B cell (primary cell): ENCODE data around the gene LIMS2. TPM values are rescaled to one million over a fixed set of nuclear protein-coding genes. Genes with fewer than 3 reads are reported as not detected.

Experiments used
- ATAC-seq: fragments of 200-7000 bp; cut with Tn5 transposase; one replicate; pipeline ENCODE4 v1.10.0; 2021; ENCODE audit warnings: low read depth, mild to moderate bottlenecking, moderate number of reproducible peaks, moderate library complexity
- CTCF ChIA-PET: fragments of 350-600 bp; sonication (Branson Sonifier 250); formaldehyde crosslinking; loops from one replicate; lab custom pipeline; 2021; ENCODE audit warnings: antibody characterized with exemption, inconsistent platforms; lab: Charles Lee
- POLR2A ChIA-PET: fragments of 350-600 bp; sonication (Branson Sonifier 250); formaldehyde crosslinking; loops from one replicate; lab custom pipeline; 2021; ENCODE audit warnings: antibody characterized with exemption; lab: Charles Lee
- DNase-seq: peaks from one replicate; pipeline ENCODE4 v3.0.0; 2013
- H2AFZ ChIP-seq: 2 replicates; pipeline ENCODE4 v1.6.1; 2012; ENCODE audit warnings: mild to moderate bottlenecking, low read depth, low read length; ENCODE audit not compliant: insufficient read depth, poor library complexity, severe bottlenecking
- H3K27ac ChIP-seq, 2 donors: 1 replicate in 1 of 2; 2 replicates in 1 of 2; pipeline ENCODE4 v1.5.1; 2012 to 2013; ENCODE audit warnings: low read length in 2 of 2, mild to moderate bottlenecking in 2 of 2, moderate library complexity in 1 of 2
- H3K27me3 ChIP-seq, 4 experiments: fragments of 200-600 bp in 1 of 4; sonication (generic) in 1 of 4; replicated peaks in 1 of 4; 1 replicate in 2 of 4; 2 replicates in 2 of 4; pipeline versions ENCODE4 v1.6.1 to v1.7.0; 2013 to 2016; ENCODE audit warnings: low read length in 3 of 4, mild to moderate bottlenecking in 2 of 4, mixed read lengths in 1 of 4, moderate library complexity in 1 of 4; ENCODE audit not compliant: insufficient read depth in 4 of 4, control insufficient read depth in 3 of 4; ENCODE audit errors: control extremely low read depth in 1 of 4
- H3K36me3 ChIP-seq, 2 experiments: replicated peaks in 1 of 2; 1 replicate in 1 of 2; 2 replicates in 1 of 2; pipeline versions ENCODE4 v1.6.1 to v1.7.1; 2013; ENCODE audit warnings: low read length in 1 of 2; ENCODE audit not compliant: insufficient read depth in 2 of 2, control insufficient read depth in 1 of 2; ENCODE audit errors: control extremely low read depth in 1 of 2, extremely low read depth in 1 of 2
- H3K4me1 ChIP-seq, 2 donors: fragments of 200-600 bp in 1 of 2; sonication (generic) in 1 of 2; 1 replicate in 1 of 2; 2 replicates in 1 of 2; pipeline versions ENCODE4 v1.5.1 to v1.6.1; 2013 to 2017; ENCODE audit warnings: low read length in 2 of 2; ENCODE audit not compliant: control insufficient read depth in 2 of 2, insufficient read depth in 2 of 2
- H3K4me2 ChIP-seq: replicated peaks from 2 replicates; pipeline ENCODE3; 2012; ENCODE audit warnings: mild to moderate bottlenecking, low read depth, low read length; ENCODE audit not compliant: poor library complexity, severe bottlenecking
- H3K4me3 ChIP-seq, 5 experiments: fragments of 200-600 bp in 1 of 5; sonication (generic) in 1 of 5; 1 replicate in 3 of 5; 2 replicates in 2 of 5; pipeline versions ENCODE4 v1.5.1 to v1.7.0; 2011 to 2016; ENCODE audit warnings: low read length in 4 of 5, mild to moderate bottlenecking in 4 of 5, low read depth in 2 of 5, control low read depth in 1 of 5, moderate library complexity in 1 of 5; ENCODE audit not compliant: insufficient read depth in 1 of 5; ENCODE audit errors: control extremely low read depth in 1 of 5, extremely low read depth in 1 of 5
- H3K79me2 ChIP-seq: fragments of 200-600 bp; sonication (generic); one replicate; pipeline ENCODE4 v1.6.0; 2016; ENCODE audit warnings: low read length; ENCODE audit not compliant: control insufficient read depth, insufficient read depth
- H3K9ac ChIP-seq: fragments of 200-600 bp; sonication (generic); 2 replicates; pipeline ENCODE4 v1.6.1; 2017; ENCODE audit warnings: mild to moderate bottlenecking, low read length, moderate library complexity
- H3K9me3 ChIP-seq, 3 donors: one replicate each; pipeline versions ENCODE4 v1.6.1 to v1.7.1; 2013; ENCODE audit warnings: low read length in 2 of 3; ENCODE audit not compliant: control insufficient read depth in 2 of 3, insufficient read depth in 1 of 3; ENCODE audit errors: control extremely low read depth in 1 of 3
- H4K20me1 ChIP-seq: 2 replicates; pipeline ENCODE4 v1.6.0; 2012; ENCODE audit warnings: mild to moderate bottlenecking, low read length; ENCODE audit not compliant: insufficient read depth, control insufficient read depth, poor library complexity, severe bottlenecking
- H3K27ac Mint-ChIP-seq: one replicate; pipeline ENCODE4 v1.8.0; 2021; ENCODE audit warnings: mixed read lengths
- H3K27me3 Mint-ChIP-seq: one replicate; pipeline ENCODE4 v1.8.0; 2021; ENCODE audit warnings: mixed read lengths
- H3K4me1 Mint-ChIP-seq: one replicate; pipeline ENCODE4 v1.8.0; 2021; ENCODE audit warnings: mixed read lengths
- H3K4me3 Mint-ChIP-seq: one replicate; pipeline ENCODE4 v1.8.0; 2021; ENCODE audit warnings: mixed read lengths
- H3K9me3 Mint-ChIP-seq: one replicate; pipeline ENCODE4 v1.8.0; 2022; ENCODE audit warnings: mixed read lengths; ENCODE audit not compliant: insufficient read depth
- EZH2 ChIP-seq: IDR thresholded peaks from 2 replicates; pipeline ENCODE4 v1.6.1; 2012; ENCODE audit warnings: borderline replicate concordance, low read depth, mild to moderate bottlenecking, moderate library complexity, low read length; ENCODE audit not compliant: insufficient read depth, poor library complexity, severe bottlenecking
- WGBS: methylation state at CpG from one replicate; pipeline ENCODE4 v1.1.5; 2013; ENCODE audit warnings: missing lambda C conversion rate; ENCODE audit not compliant: insufficient coverage; 5-methylcytosine and 5-hydroxymethylcytosine counted together
- intact Hi-C: fragments of 100-400 bp; cut with micrococcal nuclease; formaldehyde crosslinking; loops from one replicate; pipeline ENCODE4 v1.10.0; 2022
- polyA plus RNA-seq: library from polyadenylated mRNA; depleted of rRNA; stranded (reverse); fragments of >200 nt; gene quantifications from 2 replicates; pipeline ENCODE4 v1.2.3, GENCODE V29; 2012
- total RNA-seq, 2 donors: library from RNA; stranded (reverse); fragments of 120-200 nt in 1 of 2; gene quantifications; 1 replicate in 1 of 2; 2 replicates in 1 of 2; pipeline versions ENCODE4 v1.2.3 to v1.2.4, GENCODE V29; 2013 to 2022
- TF ChIP-seq, protein P1 (sequence below): fragments of 200-600 bp; IDR thresholded peaks from one replicate; pipeline ENCODE4 v1.8.0; 2022; ENCODE audit warnings: antibody characterized with exemption, mild to moderate bottlenecking

The LIMS2 gene
- total and polyA plus RNA-seq, 2 donors (not counting 1 experiment from before 2014, with no cell fraction given): 6.7 to 32.2 TPM

DNA sequence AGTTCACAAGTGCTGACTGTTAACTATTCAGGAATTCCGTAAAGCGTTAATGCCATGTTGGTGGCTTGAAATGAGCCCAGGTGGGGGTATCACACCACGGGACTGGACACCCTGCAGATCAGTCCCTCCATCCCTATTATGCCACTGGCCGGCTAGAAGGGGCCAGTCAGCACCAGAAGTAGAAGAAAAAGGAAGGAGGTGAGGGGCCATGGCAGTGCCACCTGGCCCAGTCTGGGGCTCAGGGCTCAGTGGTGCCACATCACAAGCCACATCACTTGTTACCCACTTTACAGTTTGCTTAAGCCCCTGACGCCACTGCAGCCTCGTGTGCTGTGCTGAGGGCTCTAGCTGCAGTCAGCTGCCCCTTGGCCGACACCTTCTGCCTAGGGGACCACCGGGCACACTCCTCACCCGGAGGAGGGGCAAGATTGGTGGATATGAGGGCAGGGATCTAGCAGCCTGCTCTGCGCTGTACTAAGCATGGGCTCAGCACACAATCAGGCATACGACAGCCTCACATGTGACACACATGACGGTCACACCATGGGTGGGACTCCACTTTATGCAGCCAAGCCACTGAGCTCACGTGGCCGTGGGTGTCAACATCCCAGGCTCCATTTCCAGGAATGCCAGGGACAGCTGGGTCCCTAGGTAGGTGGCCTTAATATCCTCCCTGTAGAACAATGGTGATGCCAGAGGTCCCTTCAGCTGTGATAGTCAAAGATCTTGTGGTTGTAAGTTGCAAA lies 3.6 kb downstream of the LIMS2 start:
- H3K4me1 Mint-ChIP-seq: peaks cover 11% of the 10 kb centered on the region
- 86% methylated on average over 11 of the region's 14 CpGs for WGBS
- Histone ChIP-seq H3K27ac (no peak overlapping the region), H3K4me2 (no peak overlapping the region), H3K27me3 (peaks cover 0 to 36% (median 23%) of the 10 kb centered on the region in 4 experiments), H3K4me3 (no peak overlapping the region), H3K36me3 (no peaks in the 10 kb centered on the region), H3K9me3 (peaks cover 0 to 3% (median 1%) of the 10 kb centered on the region in 3 donors), H3K4me1 (peaks cover 12 to 14% of the 10 kb centered on the region in 2 donors), H4K20me1 (no peaks in the 10 kb centered on the region), H2AFZ (no peak overlapping the region), H3K9ac (no peak overlapping the region), H3K79me2 (no peaks in the 10 kb centered on the region)
- no peak for DNase-seq
- H3K27me3 Mint-ChIP-seq: peaks cover 45% of the 10 kb centered on the region
- intact Hi-C loops: no loop called here
- TF ChIP-seq, protein P1, sequence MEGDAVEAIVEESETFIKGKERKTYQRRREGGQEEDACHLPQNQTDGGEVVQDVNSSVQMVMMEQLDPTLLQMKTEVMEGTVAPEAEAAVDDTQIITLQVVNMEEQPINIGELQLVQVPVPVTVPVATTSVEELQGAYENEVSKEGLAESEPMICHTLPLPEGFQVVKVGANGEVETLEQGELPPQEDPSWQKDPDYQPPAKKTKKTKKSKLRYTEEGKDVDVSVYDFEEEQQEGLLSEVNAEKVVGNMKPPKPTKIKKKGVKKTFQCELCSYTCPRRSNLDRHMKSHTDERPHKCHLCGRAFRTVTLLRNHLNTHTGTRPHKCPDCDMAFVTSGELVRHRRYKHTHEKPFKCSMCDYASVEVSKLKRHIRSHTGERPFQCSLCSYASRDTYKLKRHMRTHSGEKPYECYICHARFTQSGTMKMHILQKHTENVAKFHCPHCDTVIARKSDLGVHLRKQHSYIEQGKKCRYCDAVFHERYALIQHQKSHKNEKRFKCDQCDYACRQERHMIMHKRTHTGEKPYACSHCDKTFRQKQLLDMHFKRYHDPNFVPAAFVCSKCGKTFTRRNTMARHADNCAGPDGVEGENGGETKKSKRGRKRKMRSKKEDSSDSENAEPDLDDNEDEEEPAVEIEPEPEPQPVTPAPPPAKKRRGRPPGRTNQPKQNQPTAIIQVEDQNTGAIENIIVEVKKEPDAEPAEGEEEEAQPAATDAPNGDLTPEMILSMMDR: no peak
- TF ChIP-seq EZH2: no peak
- H3K27ac Mint-ChIP-seq: no peak overlapping the region
- no peaks in the 10 kb centered on the region for H3K9me3 Mint-ChIP-seq
- no peak overlapping the region for H3K4me3 Mint-ChIP-seq
- no peak for ATAC-seq
- ChIA-PET CTCF (interaction anchor here (1.0 kb wide), 1 partner anchor 80 kb away, joined by 8 read pairs; no protein-coding TSS in a partner anchor), POLR2A (no interaction called here)

DNA sequence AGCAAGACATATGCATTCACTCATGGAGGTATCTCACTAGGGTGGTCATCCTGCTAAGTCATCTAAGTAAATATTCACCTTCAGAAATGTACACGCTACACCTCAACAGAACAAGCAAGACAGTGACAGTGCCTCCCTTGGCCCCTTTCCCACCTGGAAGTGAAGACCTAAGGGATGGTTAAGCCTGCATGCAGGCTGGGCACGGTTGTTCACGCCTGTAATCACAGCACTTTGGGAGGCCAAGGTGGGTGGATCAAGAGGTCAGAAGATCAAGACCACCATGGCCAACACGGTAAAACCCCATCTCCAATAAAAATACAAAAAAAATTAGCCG lies 4.4 kb downstream of the LIMS2 start:
- H3K79me2 ChIP-seq: no peaks in the 10 kb centered on the region
- ChIA-PET CTCF (no interaction called here), POLR2A (no interaction called here)
- no peak overlapping the region for H3K4me3 Mint-ChIP-seq
- no peak overlapping the region for H3K4me2 ChIP-seq
- H3K4me1 Mint-ChIP-seq: peaks cover 8% of the 10 kb centered on the region
- no peak for ATAC-seq
- H3K9me3 ChIP-seq: peaks cover 0 to 3% (median 1%) of the 10 kb centered on the region in 3 donors
- H3K4me1 ChIP-seq: peaks cover 12 to 13% of the 10 kb centered on the region in 2 donors
- H3K9me3 Mint-ChIP-seq: no peaks in the 10 kb centered on the region
- no peak for DNase-seq
- no peaks in the 10 kb centered on the region for H4K20me1 ChIP-seq
- no peak overlapping the region for H3K4me3 ChIP-seq
- H3K27me3 Mint-ChIP-seq: peaks cover 44% of the 10 kb centered on the region
- no peaks in the 10 kb centered on the region for H3K36me3 ChIP-seq
- intact Hi-C loops: no loop called here
- no peak overlapping the region for H2AFZ ChIP-seq
- no peak overlapping the region for H3K27ac Mint-ChIP-seq
- no CpG with 5 or more reads among the region's 5 CpGs for WGBS
- peaks cover 0 to 35% (median 21%) of the 10 kb centered on the region in 4 experiments for H3K27me3 ChIP-seq
- no peak for TF ChIP-seq EZH2
- TF ChIP-seq, protein P1: no peak
- H3K27ac ChIP-seq: no peak overlapping the region
- no peak overlapping the region for H3K9ac ChIP-seq
